GM13976 (cell line): ENCODE data around the gene CCDC158.

Experiments
- DNase-seq: peaks from one replicate; pipeline ENCODE4 v3.0.0; 2012; ENCODE audit warnings: low spot score
- in situ Hi-C: fragments of 300-500 bp; cut with MboI; formaldehyde crosslinking; loops from one replicate; pipeline ENCODE4 v1.12.0; 2022; ENCODE audit warnings: low sequenced_read_pairs, mixed read lengths, inconsistent platforms; ENCODE audit not compliant: unreplicated experiment
- TF ChIP-seq, protein P1 (sequence below): IDR thresholded peaks from 2 replicates; pipeline ENCODE4 v1.5.1; 2012; ENCODE audit warnings: borderline replicate concordance, mild to moderate bottlenecking; ENCODE audit not compliant: insufficient read depth; ENCODE audit errors: extremely low read depth, missing control alignments, control extremely low read depth

Gene CCDC158

DNA sequence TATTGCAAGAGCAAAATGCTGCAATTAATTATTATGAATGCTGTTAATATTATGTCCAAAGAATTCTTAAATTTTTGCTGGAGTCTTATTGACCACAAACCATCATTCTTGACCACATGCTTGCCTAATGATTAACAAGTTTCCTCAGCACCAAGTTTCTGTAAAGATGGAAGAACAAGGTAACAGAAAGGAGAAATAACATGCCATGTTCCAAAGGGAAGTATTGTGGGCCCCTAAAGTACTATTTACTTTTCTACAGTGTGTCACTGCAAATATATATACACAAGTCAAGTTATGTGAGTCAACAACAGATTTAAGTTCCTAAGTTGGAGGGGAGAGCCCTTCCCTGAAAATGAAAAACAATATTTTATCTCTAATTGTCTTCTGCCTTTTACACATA lies 148.9 kb downstream of the CCDC158 start:
- TF ChIP-seq, protein P1, sequence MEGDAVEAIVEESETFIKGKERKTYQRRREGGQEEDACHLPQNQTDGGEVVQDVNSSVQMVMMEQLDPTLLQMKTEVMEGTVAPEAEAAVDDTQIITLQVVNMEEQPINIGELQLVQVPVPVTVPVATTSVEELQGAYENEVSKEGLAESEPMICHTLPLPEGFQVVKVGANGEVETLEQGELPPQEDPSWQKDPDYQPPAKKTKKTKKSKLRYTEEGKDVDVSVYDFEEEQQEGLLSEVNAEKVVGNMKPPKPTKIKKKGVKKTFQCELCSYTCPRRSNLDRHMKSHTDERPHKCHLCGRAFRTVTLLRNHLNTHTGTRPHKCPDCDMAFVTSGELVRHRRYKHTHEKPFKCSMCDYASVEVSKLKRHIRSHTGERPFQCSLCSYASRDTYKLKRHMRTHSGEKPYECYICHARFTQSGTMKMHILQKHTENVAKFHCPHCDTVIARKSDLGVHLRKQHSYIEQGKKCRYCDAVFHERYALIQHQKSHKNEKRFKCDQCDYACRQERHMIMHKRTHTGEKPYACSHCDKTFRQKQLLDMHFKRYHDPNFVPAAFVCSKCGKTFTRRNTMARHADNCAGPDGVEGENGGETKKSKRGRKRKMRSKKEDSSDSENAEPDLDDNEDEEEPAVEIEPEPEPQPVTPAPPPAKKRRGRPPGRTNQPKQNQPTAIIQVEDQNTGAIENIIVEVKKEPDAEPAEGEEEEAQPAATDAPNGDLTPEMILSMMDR, result no peak
- DNase-seq, result no peak
- in situ Hi-C loops, result no loop called here

DNA sequence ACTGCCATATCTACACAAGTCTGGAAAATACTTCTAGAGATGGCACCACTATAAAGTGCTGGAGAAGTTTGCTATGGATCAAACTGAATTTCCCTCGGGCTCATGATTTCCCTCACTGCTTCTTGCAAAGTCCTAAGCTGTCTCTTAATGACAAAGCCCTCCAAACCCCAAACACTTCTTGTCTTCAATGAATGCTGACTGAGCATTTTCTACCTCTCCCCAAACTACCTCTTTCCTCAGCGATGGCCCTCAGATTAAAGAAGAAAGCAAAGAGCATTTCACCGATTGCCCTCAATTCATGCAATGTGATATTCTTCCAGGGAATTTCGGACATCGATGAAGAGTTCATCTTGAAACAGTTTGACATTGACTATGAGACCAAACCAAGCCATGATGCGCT lies 149.7 kb downstream of the CCDC158 start:
- in situ Hi-C loops, result no loop called here
- DNase-seq, result no peak
- TF ChIP-seq, protein P1, result no peak

DNA sequence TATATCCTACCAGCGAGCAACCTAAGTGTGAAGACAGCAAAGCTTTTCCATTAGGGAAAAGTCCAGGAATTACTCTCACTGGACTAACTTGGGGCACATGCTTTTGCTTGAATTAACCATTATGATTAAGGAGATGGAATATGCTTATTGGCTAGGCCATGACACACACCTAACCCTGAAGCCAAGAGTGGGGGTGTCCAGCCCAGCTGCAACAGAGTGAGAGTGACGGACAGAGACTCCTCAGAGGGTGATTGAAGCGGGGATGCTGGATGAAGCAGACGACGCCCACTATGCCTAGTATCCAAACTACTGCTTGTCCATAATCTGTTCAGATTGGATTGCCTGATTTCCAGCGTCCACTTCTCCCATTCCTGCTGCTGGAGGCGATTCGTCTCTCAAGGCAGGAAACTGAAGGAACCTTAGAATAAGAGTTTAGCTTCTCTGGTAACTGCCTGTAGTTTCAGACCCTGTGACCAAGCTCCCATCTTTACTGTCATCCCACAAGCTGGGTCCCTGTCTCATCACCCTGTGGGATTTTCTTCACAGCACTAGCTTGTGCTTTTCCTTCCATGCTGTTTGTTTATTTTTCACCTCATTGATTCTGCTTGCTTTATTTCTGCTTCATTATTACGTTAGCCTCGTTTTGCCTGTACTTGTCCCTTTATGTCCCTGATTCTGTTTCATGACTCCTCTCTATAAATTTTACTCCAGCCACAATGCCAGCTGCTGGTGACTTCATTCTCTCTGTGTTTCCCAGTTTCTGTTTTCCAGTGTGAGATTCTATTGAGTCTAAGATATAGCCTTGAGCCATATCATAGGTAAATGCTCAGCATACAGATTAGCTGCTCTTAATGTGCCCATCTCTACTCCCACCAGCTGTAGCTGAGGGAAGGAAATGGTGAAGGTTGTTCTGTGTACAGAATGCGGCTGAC lies 150.4 kb downstream of the CCDC158 start:
- no peak for DNase-seq
- in situ Hi-C loops, result no loop called here
- TF ChIP-seq, protein P1, result no peak

DNA sequence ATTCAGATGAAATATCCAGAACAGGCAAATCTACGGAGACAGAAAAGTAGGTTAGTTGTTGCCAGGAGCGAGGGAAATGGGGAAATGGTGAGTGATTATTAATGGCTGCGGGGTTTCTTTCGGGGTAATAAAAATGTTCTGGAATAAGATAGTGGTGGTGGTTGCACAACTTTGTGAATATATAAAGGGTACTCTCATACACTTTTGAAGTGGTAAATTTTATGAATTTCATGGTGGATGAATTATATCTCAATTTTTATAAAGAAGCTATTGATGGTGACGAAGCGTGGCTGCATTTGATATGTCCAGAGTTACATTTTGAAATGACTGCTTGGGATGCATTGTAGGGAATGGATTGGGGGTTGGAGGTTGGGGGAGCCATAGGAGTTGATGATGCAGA lies 153.1 kb downstream of the CCDC158 start:
- no peak for DNase-seq
- in situ Hi-C loops, result no loop called here
- TF ChIP-seq, protein P1, result no peak

DNA sequence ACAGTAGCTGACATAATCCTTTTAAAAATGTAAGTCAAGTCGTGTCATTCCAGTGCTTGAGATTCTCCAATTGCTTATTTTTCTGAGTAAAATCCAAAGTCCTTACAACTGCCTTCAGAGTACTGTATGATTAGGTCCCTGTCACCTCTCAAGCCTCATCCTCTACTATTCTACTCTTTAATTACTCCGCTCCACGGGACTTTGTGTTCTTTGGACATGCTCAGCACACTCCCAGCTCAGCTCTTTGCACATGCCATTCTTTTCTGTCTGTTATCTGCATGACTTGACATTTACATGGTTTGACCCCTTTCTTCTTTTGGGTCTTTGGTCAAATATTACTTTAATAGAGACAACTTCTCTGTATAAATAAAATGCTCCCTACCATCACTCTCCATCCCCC lies 154.3 kb downstream of the CCDC158 start:
- in situ Hi-C loops, result no loop called here
- DNase-seq, result no peak
- TF ChIP-seq, protein P1, result no peak

DNA sequence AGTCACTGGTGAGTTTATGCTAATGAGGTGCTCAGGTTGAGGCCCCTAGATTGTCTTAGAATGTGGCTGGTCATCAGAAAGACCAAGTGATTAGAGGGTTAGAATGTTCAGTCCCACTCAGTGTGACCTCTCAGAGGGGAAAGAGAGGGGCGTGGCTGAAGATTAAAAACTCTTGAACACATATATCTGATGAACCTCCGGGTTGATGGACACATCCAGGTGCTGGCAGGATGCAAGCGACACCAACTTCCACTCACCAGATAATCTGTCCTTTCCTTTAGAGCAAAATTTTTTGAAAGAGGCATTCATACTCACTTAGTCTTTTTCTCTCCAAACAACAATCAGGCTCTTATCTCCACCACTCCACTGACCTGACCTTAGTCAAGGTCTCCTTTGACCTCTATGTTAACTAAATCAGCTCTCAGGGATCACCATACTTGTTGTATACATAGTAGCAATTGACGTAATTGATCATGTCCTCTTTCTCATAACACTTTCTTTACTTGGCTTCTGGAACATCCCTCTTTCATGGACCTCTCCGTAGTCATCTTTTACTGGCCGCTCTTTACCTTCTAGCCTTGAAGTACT lies 155.2 kb downstream of the CCDC158 start:
- DNase-seq, result no peak
- in situ Hi-C loops, result no loop called here
- TF ChIP-seq, protein P1, result no peak
